HCT116 (cell line): Measurements from ENCODE around the gene AHI1. TPM values are rescaled to one million over a fixed set of nuclear protein-coding genes. Genes with fewer than 3 reads are reported as not detected.
"Not testable (repeated sequence)": the region's sequence is repeated elsewhere in the genome, so short reads cannot be mapped to it uniquely, and the experiment has no call there.

Experiments used
- ATAC-seq: fragments of 200-7000 bp; cut with Tn5 transposase; 2 replicates; pipeline ENCODE4 v1.9.1; 2020; ENCODE audit warnings: mild to moderate bottlenecking, moderate library complexity
- BruUV-seq: library from RNA; stranded (reverse); fragments of 400-500 nt; replicated peaks from 2 replicates; lab custom pipeline; 2021; lab: Mats Ljungman, UMichigan
- CTCF ChIA-PET: fragments of 300-600 bp; sonication (Branson Sonifier 250); formaldehyde crosslinking; loops from one replicate; lab custom pipeline; 2021; ENCODE audit warnings: antibody characterized with exemption; lab: Charles Lee
- POLR2A ChIA-PET: fragments of 300-600, 350-600 bp; sonication (Branson Sonifier 250); formaldehyde crosslinking; loops from one replicate; lab custom pipeline; 2021; ENCODE audit warnings: antibody characterized with exemption; lab: Charles Lee
- RAD21 ChIA-PET, 2 experiments: fragments of 300-600 bp; sonication (Branson Sonifier 250); formaldehyde crosslinking; loops; one replicate each; lab custom pipeline; 2023; ENCODE audit warnings: low total read pairs in 2 of 2; ENCODE audit not compliant: uncharacterized antibody in 2 of 2, unreplicated experiment in 2 of 2, low non-redundant PET in 1 of 2; lab: Charles Lee
- DNase-seq: peaks from one replicate; pipeline ENCODE4 v3.0.0-alpha.2; 2010; ENCODE audit warnings: low read depth, low spot score
- H2AFZ ChIP-seq: fragments of 200-600 bp; shearing (Covaris generic), sonication (generic); 2 replicates; pipeline ENCODE4 v1.6.1; 2017; ENCODE audit warnings: low read depth, mixed run types, mixed read lengths, antibody characterized with exemption, low read length; ENCODE audit not compliant: poor library complexity, severe bottlenecking
- H3K27ac ChIP-seq: 2 replicates; pipeline ENCODE4 v1.5.1; 2012; ENCODE audit warnings: low read depth, low read length
- H3K27me3 ChIP-seq: fragments of 200-600 bp; sonication (generic); 2 replicates; pipeline ENCODE4 v1.6.1; 2016; ENCODE audit warnings: mixed run types, low read length, mixed read lengths; ENCODE audit not compliant: insufficient read depth
- H3K36me3 ChIP-seq, 2 experiments: fragments of 200-500 bp in 1 of 2; fragments of 200-600 bp in 1 of 2; sonication (Bioruptor generic) in 1 of 2; sonication (generic) in 1 of 2; 2 replicates each; pipeline versions ENCODE4 v1.5.1 to v1.6.1; 2014 to 2016; ENCODE audit warnings: low read length in 2 of 2, inconsistent platforms in 1 of 2, mixed read lengths in 1 of 2, mixed run types in 1 of 2; ENCODE audit not compliant: insufficient read depth in 2 of 2, control insufficient read depth in 1 of 2
- H3K4me1 ChIP-seq, 2 experiments: fragments of 200-600 bp in 1 of 2; sonication (generic) in 1 of 2; 2 replicates each; pipeline versions ENCODE4 v1.5.1 to v1.6.1; 2012 to 2017; ENCODE audit warnings: low read length in 2 of 2, inconsistent platforms in 1 of 2, mild to moderate bottlenecking in 1 of 2, mixed read lengths in 1 of 2, mixed run types in 1 of 2, moderate library complexity in 1 of 2; ENCODE audit not compliant: insufficient read depth in 2 of 2, control insufficient read depth in 1 of 2
- H3K4me2 ChIP-seq: fragments of 200-600 bp; sonication (generic); 2 replicates; pipeline ENCODE4 v1.6.1; 2017; ENCODE audit warnings: mixed run types, low read length, mixed read lengths
- H3K4me3 ChIP-seq, 2 experiments: fragments of 200-600 bp in 1 of 2; sonication (generic) in 1 of 2; replicated peaks in 1 of 2; 2 replicates each; pipeline ENCODE4 v1.5.1; 2011 to 2016; ENCODE audit warnings: low read length in 2 of 2, control low read depth in 1 of 2, low read depth in 1 of 2, mild to moderate bottlenecking in 1 of 2, mixed read lengths in 1 of 2, mixed run types in 1 of 2
- H3K79me2 ChIP-seq: fragments of 200-600 bp; sonication (generic); 2 replicates; pipeline ENCODE4 v1.6.1; 2017; ENCODE audit warnings: mild to moderate bottlenecking, mixed run types, low read length, moderate library complexity, mixed read lengths; ENCODE audit not compliant: insufficient read depth
- H3K9ac ChIP-seq: fragments of 200-600 bp; sonication (generic); 2 replicates; pipeline ENCODE4 v1.6.1; 2016; ENCODE audit warnings: low read length, mixed read lengths
- H3K9me2 ChIP-seq: fragments of 200-600 bp; sonication (generic), shearing (Covaris generic); 2 replicates; pipeline ENCODE4 v1.6.1; 2017; ENCODE audit warnings: mixed run types, mild to moderate bottlenecking, moderate library complexity; ENCODE audit not compliant: insufficient read depth
- H3K9me3 ChIP-seq, 2 experiments: fragments of 200-500 bp in 1 of 2; fragments of 200-600 bp in 1 of 2; sonication (Bioruptor generic) in 1 of 2; sonication (generic) in 1 of 2; 2 replicates each; pipeline ENCODE4 v1.6.1; 2014 to 2017; ENCODE audit warnings: low read length in 2 of 2, mixed read lengths in 2 of 2, inconsistent platforms in 1 of 2, low read depth in 1 of 2, mild to moderate bottlenecking in 1 of 2, mixed run types in 1 of 2, moderate library complexity in 1 of 2; ENCODE audit not compliant: control insufficient read depth in 1 of 2, insufficient read depth in 1 of 2
- H4K20me1 ChIP-seq: fragments of 200-600 bp; sonication (generic), shearing (Covaris generic); 2 replicates; pipeline ENCODE4 v1.6.1; 2017; ENCODE audit warnings: mixed run types, mild to moderate bottlenecking, moderate library complexity; ENCODE audit not compliant: insufficient read depth
- ELF1 ChIP-seq: IDR thresholded peaks from 2 replicates; pipeline ENCODE4 v1.6.1; 2012; ENCODE audit warnings: low read depth, borderline replicate concordance
- EZH2 ChIP-seq: fragments of 200-600 bp; sonication (generic); IDR thresholded peaks from 2 replicates; pipeline ENCODE4 v1.6.1; 2017; ENCODE audit warnings: antibody characterized with exemption, mixed run types
- FOSL1 ChIP-seq: IDR thresholded peaks from 2 replicates; pipeline ENCODE4 v1.6.1; 2012; ENCODE audit warnings: low read depth
- ZBTB33 ChIP-seq: IDR thresholded peaks from 2 replicates; pipeline ENCODE4 v1.6.1; 2011; ENCODE audit warnings: mild to moderate bottlenecking, low read length, moderate library complexity; ENCODE audit not compliant: insufficient replicate concordance; ENCODE audit errors: extremely low read depth
- intact Hi-C: fragments of 100-400 bp; cut with micrococcal nuclease; formaldehyde crosslinking; loops from 2 replicates; pipeline ENCODE4 v1.10.0; 2022
- total RNA-seq: library from RNA; stranded (reverse); gene quantifications from one replicate; pipeline ENCODE4 v1.2.1, GENCODE V29; 2021; ENCODE audit not compliant: unreplicated experiment

AHI1 gene
- total RNA-seq, 1 experiment from 2014 or later = 29.6 TPM

- ChIA-PET CTCF (no interaction called here), RAD21 (no interaction called here), POLR2A (no interaction called here)
- peaks cover 3 to 8% of the 10 kb centered on the region in 2 experiments for H3K4me1 ChIP-seq
- no peak for TF ChIP-seq ZBTB33
- TF ChIP-seq EZH2 = no peak
- no peak for TF ChIP-seq ELF1
- peak; percentile 22; the same call in 1 of the 2 replicates for TF ChIP-seq FOSL1
- no TSS peak for BruUV-seq
- no peak overlapping the region for H2AFZ ChIP-seq
- peaks cover 4% of the 10 kb centered on the region for H3K79me2 ChIP-seq
- no peaks in the 10 kb centered on the region for H3K27me3 ChIP-seq
- no peaks in the 10 kb centered on the region for H3K9me2 ChIP-seq
- ATAC-seq (no peak), DNase-seq (no peak)
- H3K27ac ChIP-seq = no peak overlapping the region; the same call in 1 of the 2 replicates
- no peaks in the 10 kb centered on the region; a peak in 1 of 4 replicates for H3K9me3 ChIP-seq
- H3K9ac ChIP-seq = no peak overlapping the region
- H3K36me3 ChIP-seq = peaks cover 5 to 50% of the 10 kb centered on the region in 2 experiments; a peak in 3 of 4 replicates
- H3K4me3 ChIP-seq = no peak overlapping the region
- H3K4me2 ChIP-seq = 0 out of 2 replicates have a peak overlapping the region, but pooled peaks have one; percentile 22
- no peaks in the 10 kb centered on the region for H4K20me1 ChIP-seq
- intact Hi-C loops = no loop called here
These were observed 9.5 kb downstream of the AHI1 start for GRCh38 chr6:135488023-135488422.

- CTCF ChIA-PET, H3K27me3 ChIP-seq, BruUV-seq, H4K20me1 ChIP-seq, H3K27ac ChIP-seq, H3K4me1 ChIP-seq, H2AFZ ChIP-seq, H3K9me2 ChIP-seq, H3K4me2 ChIP-seq, POLR2A ChIA-PET, RAD21 ChIA-PET, H3K79me2 ChIP-seq, H3K9ac ChIP-seq, ATAC-seq, DNase-seq, H3K4me3 ChIP-seq, intact Hi-C loops, H3K9me3 ChIP-seq: not testable (repeated sequence)
- peaks cover under 1 to 54% of the 10 kb centered on the region in 2 experiments; a peak in 3 of 4 replicates for H3K36me3 ChIP-seq
These were observed 13.6 kb downstream of the AHI1 start for GRCh38 chr6:135483903-135484302.
